G401.6 (cell line): Measurements from ENCODE around the gene SLC25A13.
"Not testable (repeated sequence)": the region's sequence is repeated elsewhere in the genome, so short reads cannot be mapped to it uniquely, and the experiment has no call there.

Experiments used
- FAIRE-seq: peaks from 2 replicates; lab custom pipeline; 2012; peaks lifted over from hg19 to GRCh38; lab: Jason Lieb, UNC

SLC25A13 gene, protein sequence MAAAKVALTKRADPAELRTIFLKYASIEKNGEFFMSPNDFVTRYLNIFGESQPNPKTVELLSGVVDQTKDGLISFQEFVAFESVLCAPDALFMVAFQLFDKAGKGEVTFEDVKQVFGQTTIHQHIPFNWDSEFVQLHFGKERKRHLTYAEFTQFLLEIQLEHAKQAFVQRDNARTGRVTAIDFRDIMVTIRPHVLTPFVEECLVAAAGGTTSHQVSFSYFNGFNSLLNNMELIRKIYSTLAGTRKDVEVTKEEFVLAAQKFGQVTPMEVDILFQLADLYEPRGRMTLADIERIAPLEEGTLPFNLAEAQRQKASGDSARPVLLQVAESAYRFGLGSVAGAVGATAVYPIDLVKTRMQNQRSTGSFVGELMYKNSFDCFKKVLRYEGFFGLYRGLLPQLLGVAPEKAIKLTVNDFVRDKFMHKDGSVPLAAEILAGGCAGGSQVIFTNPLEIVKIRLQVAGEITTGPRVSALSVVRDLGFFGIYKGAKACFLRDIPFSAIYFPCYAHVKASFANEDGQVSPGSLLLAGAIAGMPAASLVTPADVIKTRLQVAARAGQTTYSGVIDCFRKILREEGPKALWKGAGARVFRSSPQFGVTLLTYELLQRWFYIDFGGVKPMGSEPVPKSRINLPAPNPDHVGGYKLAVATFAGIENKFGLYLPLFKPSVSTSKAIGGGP

DNA sequence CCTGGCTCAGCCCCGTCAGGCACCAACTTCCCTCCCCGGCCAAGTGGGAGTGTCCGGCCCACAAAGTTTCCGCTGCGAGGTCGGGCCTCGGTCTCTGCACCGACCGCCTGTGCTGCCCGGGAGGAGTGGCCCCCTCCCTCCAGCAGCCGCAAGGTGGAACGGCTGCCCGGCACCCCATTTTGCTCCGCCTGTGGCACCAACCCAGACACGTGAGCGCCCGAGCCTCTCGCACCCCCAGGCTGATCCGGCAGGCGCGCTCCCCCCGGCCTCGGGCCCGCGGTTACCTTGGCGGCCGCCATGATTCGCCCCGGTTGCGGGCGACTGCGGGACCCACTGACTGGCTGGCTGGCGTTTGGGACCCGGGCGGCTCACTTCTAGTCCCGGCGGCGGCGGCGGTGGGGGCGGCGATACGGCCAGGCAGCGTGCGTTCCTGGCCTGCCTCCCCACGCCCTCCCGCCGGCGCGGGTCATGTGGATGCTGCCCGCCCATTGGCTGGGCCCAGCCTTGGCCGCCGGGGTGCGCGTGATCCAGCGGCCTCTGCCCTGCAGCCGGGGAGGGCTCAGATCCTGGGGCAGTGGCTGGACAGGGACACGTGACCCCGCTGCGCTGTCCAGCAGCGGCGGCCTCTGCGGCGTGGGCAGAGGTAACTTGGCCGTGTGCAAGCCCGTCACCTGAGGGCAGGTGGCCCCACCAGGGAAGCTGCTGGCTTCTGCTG lies at the start of gene SLC25A13:
Gene SLC25A13, minus strand, starts transcription at position 441 of the 715 bp plus-strand sequence. Its CDS starts 142 bp downstream, at position 299.
- no peak for FAIRE-seq

DNA sequence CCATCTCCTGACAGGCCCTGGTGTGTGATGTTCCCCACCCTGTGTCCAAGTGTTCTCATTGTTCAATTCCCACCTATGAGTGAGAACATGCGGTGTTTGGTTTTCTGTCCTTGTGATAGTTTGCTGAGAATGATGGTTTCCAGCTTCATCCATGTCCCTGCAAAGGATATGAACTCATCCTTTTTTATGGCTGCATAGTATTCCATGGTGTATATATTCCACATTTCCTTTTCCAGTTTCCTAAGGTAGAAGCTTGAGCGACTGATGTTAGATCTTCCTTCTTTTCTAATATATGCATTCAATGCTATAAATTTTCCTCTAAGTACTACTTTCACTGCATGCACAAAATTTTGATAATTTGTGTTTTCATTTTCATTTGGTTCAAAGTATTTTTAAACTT lies 44.0 kb upstream of the SLC25A13 start:
- FAIRE-seq, result not testable (repeated sequence)

DNA sequence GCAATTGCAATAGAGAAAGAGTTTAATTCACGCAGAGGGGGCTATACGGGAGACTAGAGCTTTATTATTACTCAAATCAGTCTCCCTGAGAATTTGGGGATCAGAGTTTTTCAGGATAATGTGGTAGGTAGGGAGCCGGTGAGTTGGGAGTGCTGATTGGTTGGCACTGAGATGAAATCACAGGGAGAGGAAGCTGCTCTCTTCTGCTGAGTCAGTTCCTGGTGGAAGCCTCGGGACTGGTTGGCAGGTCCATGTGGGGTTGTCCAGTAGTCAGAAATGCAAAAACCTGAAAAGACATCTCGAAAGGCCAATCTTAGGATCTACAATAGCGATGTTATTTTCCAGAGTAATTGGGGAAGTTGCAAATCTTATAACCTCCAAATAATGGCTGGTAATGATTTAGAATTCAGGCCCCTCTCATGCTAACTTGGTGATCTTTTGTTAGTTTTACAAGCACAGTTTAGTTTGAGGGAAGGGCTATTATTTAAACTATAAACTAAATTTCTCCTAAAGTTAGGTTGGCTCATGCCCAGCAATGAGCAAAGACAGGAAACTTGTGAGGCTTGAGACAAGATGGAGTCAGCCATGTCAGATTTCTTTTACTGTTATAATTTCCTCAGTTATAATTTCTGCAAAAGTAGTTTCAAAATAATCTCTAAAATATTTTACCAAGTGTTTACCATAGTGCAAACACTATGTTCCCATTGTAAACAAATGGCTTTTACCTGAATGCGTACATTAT lies 39.4 kb upstream of the SLC25A13 start:
- no peak for FAIRE-seq

DNA sequence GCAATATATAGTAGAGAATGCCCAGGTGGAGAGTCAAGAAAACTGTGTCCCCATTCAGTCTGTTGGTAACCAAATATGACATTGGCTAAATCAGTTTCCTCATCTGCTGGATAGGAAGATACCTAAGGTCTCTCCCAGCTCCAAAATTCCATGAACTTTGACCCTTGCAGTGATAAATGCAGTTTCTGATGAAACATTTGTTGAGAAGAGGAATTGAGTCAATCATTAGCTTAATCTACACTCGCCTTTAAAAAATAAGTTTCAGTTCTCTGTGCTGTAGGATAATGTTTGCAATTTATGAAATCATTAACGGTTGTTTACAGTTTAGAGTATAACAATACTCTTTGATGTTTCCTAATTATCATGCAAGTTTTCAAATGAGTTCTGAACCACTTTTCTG lies 38.0 kb upstream of the SLC25A13 start:
- FAIRE-seq, result no peak

DNA sequence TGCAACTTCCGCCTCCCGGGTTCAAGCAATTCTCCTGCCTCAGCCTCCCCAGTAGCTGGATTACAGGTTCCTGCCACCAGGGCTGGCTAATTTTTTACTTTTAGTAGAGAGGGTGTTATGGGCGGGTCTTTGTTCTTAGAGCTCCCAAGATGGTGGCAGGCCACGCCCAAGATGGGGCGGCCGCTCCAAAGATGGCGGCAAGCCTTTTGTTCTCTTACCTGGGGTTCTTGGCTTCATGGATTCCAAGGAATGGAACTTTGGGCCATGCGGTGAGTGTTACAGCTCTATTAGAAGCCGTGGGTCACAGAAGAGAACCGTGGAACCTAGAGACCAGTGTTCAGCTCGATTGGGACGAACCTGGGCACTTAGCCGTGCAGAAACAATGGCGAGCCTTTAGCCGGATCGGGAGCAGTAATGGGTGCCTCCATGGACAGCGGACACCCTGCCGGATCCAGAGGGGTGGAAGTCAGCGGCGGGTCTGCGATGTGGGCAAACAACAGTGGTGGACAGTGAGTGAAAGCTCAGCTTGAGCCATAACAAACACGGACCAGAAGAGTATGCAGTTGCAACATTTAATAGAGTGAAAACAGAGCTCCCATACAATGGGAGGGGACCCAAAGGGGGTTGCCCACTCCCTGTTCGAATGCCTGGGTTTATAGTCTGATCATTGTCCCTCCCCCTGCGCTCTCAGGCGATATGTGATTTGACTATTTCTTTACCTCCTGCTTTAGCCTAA lies 36.5 kb upstream of the SLC25A13 start:
- not testable (repeated sequence) for FAIRE-seq

DNA sequence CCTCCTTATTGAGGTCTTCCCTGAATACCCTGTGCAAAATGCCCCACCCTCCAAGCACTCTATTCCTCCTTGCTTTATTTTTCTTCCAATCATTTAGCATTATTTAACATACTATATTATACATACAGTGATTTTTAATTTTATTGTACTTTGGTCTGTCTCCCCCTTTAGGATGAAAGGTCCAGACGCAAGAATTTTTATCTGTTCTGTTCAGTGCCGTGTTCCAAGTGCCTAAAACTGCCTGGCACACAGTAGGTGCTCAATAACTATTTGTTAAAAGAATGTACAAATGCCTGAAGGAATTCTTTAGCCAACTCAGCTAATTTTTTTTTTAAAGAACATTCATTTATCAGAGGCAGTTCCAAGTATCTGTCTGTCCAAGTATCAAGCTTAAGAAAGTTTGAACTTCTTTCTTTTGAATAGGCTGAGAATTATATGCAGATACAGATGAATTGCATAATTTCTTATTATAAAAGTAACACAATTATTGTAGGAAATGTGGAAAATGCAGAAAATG lies 34.1 kb upstream of the SLC25A13 start:
- FAIRE-seq, result no peak

DNA sequence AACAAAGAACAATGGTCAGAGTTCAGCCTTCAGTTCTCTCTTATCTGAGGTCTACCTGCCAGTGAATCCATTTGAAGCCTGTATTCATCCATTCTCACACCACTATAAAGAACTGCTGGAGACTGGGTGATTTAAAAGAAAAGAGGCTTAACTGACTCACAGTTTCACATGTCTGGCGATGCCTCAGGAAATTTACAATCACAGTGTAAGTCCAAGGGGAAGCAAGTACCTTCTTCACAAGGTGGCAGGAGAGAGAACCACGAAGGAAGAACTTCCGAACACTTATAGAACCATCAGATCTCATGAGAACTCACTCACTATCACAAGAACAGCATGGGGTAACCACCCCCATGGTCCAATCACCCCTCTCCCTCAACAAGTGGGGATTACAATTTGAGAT lies 33.0 kb upstream of the SLC25A13 start:
- no peak for FAIRE-seq

DNA sequence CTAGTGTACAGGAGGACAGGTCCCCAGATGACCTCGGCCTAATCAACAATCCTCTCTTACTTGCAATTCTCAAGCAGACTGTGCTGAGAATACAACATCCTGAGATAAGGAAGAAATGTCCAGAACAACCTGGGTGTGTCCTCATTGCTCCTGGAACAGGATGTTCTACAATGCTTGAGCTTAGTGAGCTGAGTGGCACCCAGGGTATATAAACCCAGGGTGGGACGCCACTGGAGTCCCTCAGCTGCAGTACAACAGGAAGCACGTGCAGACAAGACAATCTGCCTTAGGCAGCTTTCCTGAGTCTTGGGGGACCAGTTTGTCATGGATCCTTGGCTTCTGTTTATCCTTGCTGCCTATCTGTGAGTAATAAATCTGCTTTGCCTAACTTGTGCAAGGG lies 27.7 kb upstream of the SLC25A13 start:
- FAIRE-seq, result no peak

DNA sequence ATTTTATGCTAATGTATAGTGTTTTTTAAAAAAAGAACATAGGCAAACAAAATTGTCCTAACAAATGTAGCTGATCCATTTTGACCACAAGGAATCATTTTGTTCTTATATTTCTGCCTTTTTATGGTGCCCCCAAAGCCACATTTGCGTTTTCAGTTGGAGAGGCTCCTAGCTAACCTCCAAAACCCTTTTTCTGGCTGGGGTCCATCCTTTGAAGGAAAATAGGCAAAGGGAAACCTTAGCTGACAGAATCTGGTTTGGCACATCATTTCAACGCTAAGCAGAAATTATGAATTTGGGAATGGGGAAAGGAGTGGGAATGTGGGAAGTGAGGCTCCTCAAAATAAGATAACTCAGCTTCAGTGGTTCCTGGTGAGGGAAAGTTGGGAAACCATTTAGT lies 25.6 kb upstream of the SLC25A13 start:
- FAIRE-seq, result no peak

DNA sequence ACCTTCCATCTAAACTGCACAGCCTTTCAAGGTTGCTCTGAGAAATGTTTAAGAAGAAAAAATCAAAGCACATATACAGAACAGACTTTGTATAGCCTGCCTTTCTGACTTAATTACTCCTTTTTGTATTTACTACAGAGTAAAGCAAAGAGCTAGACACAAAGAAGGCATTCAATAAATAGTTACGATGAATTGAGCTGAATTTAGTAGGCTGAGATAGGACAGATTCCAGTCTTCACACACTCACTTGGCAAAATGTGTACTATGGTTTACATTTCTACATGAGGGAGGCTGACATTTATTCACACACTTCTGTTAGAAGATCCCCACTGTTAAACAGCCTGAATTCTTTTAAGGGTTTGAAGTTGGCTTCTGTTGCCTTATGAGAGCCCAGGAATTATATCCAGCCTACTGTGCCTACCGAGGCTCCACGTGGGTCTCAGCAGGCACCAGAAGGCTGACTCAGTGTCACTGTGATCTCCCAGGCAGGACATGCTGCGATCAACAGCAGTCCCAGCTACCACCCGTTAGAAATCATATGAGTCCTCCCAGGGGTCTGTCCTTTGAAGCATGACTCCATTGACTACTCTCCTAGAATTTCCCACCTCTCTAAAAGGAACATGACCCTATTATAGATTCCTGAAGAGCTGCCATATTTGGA lies 24.5 kb upstream of the SLC25A13 start:
- no peak for FAIRE-seq

DNA sequence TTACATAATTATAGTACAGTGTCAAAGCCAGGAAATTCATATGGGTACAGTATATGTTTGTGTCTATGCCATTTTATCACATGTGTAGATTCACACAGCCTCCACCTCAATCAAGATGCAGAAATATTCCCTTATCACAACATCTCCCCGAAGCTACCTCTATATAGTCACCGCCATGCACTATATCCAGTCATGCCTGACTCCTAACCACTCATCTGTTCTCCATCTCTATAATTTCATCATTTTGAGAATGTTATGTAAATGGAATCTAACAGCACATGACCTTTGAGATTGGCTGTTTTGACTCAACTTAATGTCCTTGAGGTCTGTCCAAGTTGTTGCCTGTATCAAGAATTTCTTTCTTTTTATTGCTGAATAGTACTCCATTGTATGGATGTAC lies 22.3 kb upstream of the SLC25A13 start:
- no peak for FAIRE-seq

DNA sequence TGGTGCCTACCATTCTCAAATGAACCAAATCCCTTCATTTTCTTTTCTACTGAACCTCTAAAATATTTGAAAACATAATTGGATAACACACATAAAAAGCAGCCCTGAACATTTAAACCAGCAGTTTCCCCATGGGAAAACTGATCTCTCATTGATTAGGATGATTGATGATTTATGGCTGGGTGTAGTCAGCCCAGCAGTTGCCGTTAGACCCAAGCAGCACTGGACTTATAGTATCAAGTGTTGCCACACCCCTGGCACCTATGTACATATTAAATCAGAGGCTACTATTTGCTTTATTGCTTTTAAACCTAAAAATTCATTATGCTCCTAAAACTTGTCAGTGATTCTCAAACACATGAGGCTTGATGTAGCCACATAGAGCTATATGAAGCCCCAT lies 20.2 kb upstream of the SLC25A13 start:
- FAIRE-seq, result no peak

DNA sequence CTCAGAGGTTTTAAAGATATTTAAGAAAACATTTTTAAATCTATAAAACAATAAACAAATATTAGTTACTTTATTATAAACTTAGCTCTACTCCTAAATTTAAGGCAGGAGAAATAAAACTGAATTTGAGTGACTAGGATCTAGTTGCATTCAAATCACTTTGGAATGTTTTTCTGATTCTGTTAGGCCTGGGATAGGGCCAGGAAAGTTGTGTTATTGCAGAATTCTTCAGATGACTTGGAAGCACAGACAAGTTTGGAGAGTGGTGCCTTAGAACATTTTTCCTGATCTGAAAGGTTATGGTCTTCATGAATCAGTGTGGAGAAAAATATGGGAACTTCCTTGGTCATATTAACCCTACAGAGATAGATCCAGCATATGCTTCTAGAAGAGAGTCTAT lies 15.6 kb upstream of the SLC25A13 start:
- no peak for FAIRE-seq

DNA sequence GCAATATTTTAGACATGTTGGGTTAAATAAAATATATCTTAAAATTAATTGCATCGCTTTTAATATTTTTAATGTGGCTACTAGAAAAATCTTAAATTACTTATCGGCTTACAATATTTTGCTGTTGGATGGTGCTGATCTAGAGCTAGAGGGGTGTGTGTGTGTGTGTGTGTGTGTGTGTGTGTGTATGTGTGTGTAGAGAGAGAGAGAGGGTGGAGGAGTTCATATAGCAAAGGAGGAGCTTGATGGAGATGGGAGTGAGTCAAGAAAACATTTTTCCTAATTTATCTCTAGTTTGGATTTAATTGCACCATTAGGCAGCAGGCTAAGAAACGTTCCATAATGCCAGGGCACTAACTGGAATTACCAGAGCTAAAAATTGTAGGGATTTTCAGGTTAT lies 10.4 kb upstream of the SLC25A13 start:
- FAIRE-seq, result no peak

DNA sequence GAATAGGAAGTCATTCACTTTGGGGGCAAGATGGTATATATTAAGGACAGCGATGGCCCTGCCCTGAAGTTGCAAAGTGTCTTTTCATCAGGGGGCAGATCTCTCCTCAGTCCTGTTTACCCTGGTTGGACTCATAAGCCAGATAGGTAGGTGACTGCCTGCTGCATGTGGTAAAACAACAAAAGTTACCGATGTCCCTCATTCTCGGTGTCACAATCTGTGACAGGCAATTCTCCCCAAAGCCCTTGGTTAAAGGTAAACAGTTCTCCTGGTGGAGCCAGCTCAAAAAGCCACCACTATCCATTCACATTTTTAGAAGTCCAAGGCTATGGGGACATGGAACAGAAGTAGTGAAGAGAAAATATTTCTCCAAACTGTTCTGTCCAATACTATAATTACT lies 9.9 kb upstream of the SLC25A13 start:
- FAIRE-seq, result no peak

DNA sequence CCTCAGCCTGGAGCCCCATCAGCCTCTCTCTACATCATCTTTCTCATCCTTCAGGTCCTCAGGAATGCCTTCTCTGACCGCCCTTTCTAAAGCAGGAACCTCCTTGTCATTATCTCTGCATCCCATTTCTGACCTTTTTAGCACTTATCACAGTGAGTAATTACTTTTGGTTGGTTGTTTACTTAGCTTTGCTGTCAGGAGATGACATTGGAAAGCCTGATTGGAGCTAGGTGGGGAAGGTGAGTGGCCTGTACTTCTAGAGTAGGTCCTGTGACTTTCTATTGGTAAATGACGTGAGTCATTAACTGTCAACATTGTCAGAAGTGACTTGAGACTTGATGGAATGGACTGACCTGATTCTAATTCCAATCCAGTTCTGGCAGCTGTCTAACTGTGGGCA lies 9.3 kb upstream of the SLC25A13 start:
- no peak for FAIRE-seq

DNA sequence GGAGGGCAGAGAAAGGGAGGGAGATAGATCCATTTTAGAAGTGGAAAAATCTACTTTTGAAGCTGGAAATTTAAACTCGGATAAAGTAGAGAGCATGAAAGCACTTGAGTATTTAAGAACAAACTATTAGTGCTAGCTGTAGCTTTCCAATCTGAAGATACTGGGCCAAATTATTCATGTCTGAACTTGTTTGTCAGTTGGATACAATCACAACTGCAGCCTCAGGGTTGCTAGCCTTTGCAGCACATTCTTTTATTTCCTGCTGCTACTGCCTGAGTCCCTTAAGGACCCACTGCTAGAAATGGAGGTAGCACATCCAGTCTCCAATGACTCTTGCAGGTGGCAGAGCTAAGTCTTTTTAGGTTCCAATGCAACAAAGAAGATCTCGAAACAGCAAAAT lies 8.3 kb upstream of the SLC25A13 start:
- FAIRE-seq, result no peak

DNA sequence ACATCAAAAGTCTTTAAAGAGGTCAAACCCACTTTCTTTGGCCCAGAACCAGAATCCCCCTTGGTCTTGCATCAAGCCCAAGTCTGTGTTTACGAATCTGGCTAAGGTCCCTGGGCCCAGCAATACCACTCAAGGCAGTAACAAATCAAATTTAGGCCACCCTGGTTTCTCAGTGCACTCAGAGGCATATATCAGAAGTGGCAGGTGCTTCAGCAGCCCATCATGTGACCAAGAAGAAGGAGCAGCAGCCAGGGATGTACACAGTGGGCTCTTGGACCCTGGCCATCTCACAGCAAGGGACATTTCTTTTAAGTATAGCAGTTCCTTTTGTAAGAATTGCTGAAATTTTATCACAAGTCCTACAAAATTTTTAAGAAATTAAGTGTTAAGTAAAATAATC lies 7.3 kb upstream of the SLC25A13 start:
- no peak for FAIRE-seq

DNA sequence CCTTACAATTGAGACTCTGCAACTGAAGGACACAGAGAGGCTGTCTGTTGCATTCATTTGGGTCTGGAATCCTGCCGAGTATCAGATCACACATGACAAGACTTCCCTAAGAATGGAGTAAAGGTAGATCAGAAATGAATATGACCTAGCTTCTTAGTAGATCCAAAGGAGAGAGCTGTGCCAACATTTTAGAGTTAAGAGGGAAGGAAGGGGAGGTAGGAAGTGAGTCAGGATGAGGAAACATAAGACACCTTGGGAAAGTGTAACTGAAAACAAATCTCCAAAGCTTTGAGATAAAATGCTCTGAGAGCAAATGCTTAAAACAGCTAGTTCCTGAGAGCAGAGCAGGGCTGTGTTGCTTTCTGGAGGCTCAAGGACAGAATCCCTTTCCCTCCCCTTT lies 6.1 kb upstream of the SLC25A13 start:
- no peak for FAIRE-seq

DNA sequence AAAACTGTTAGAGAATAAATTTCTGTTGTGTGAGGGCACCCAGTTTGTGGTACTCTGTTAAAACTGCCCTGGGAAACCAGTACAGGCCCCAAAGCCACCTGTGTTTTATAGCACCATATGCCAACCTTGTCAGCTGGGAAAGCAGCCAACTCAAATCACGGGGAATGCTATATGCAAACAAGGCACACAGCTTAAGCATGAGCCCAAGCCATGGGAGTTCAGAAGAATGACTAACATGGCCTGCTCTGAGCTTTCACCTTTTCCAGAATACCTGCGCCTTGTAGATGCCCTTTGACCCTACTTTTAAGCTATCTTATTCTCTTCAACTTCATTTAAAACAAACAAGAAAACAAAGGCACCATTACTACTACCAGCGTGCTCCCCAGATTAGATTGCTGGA lies 5.5 kb upstream of the SLC25A13 start:
- FAIRE-seq, result no peak

DNA sequence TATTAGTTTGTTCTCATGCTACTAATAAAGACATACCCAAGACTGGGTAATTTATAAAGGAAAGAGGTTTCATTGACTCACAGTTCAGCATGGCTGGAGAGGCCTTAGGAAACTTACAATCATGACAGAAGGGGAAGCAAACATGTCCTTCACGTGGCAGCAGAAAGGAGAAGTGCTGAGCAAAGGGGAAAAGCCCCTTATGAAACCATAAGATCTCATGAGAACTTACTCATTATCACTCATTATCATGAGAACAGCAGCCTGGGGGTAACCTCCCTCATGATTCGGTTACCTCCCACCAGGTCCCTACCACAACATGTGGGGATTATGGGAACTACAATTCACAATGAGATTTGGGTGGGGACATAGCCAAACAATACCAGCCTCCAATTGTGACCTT lies 4.9 kb upstream of the SLC25A13 start:
- not testable (repeated sequence) for FAIRE-seq
